Right kidney (tissue), 9 donors: ENCODE data around the gene ADCY4.
"Not testable (repeated sequence)": the region's sequence is repeated elsewhere in the genome, so short reads cannot be mapped to it uniquely, and the experiment has no call there.

Experiments
- DNase-seq: peaks from one replicate; pipeline ENCODE4 v3.0.0-alpha.2; 2016
- long read RNA-seq, 8 donors: transcript quantifications; one replicate each; lab custom pipeline, GENCODE V29; 2026

The ADCY4 gene
- long read RNA-seq, donor 1, partial matches to known transcripts = 0 of 2 reads
- long read RNA-seq, donor 1, other reads (novel, unspliced or antisense) = 0 of 2 reads
- long read RNA-seq, donor 2, partial matches to known transcripts = 0 of 2 reads
- long read RNA-seq, donor 2, other reads (novel, unspliced or antisense) = 0 of 2 reads
- long read RNA-seq, donor 3, partial matches to known transcripts = 0 of 1 reads
- long read RNA-seq, donor 3, other reads (novel, unspliced or antisense) = 0 of 1 reads
- long read RNA-seq, donor 4, partial matches to known transcripts = 0 of 2 reads
- long read RNA-seq, donor 4, other reads (novel, unspliced or antisense) = 0 of 2 reads
- long read RNA-seq, donor 5, partial matches to known transcripts = 0 of 3 reads
- long read RNA-seq, donor 5, other reads (novel, unspliced or antisense) = 0 of 3 reads
- long read RNA-seq, donor 6, partial matches to known transcripts = 0 of 3 reads
- long read RNA-seq, donor 6, other reads (novel, unspliced or antisense) = 0 of 3 reads
- long read RNA-seq, donor 7 = 0 reads
- long read RNA-seq, donor 8, partial matches to known transcripts = 0 of 4 reads
- long read RNA-seq, donor 8, other reads (novel, unspliced or antisense) = 0 of 4 reads

GRCh38 chr14:24334431-24335291 is at the start of gene ADCY4:
Gene ADCY4, minus strand, starts transcription at chr14:24335071. Its CDS starts 419 bp downstream, at chr14:24334652.
- DNase-seq = peak; percentile 80

GRCh38 chr14:24384169-24384568 is 49.3 kb upstream of the ADCY4 start:
- no peak for DNase-seq

- DNase-seq = no peak
Measured at GRCh38 chr14:24382064-24382371, 47.1 kb upstream of the ADCY4 start.

- no peak for DNase-seq
Measured at GRCh38 chr14:24381363-24382063, 46.6 kb upstream of the ADCY4 start.

- DNase-seq = no peak
Measured at GRCh38 chr14:24379907-24380730, 45.2 kb upstream of the ADCY4 start.

- DNase-seq = no peak
Measured at GRCh38 chr14:24378981-24379906, 44.4 kb upstream of the ADCY4 start.

- DNase-seq = no peak
Measured at GRCh38 chr14:24378327-24378726, 43.5 kb upstream of the ADCY4 start.

GRCh38 chr14:24377657-24378056 is 42.8 kb upstream of the ADCY4 start:
- no peak for DNase-seq

- no peak for DNase-seq
Measured at GRCh38 chr14:24377126-24377525, 42.3 kb upstream of the ADCY4 start.

- no peak for DNase-seq
Measured at GRCh38 chr14:24376448-24377070, 41.7 kb upstream of the ADCY4 start.

GRCh38 chr14:24372701-24373416 is 38.0 kb upstream of the ADCY4 start:
- no peak for DNase-seq

- DNase-seq = not testable (repeated sequence)
Measured at GRCh38 chr14:24371605-24372004, 36.7 kb upstream of the ADCY4 start.

GRCh38 chr14:24370748-24371147 is 35.9 kb upstream of the ADCY4 start:
- no peak for DNase-seq

GRCh38 chr14:24369907-24370687 is 35.2 kb upstream of the ADCY4 start:
- no peak for DNase-seq

- DNase-seq = no peak
Measured at GRCh38 chr14:24369463-24369862, 34.6 kb upstream of the ADCY4 start.

- DNase-seq = peak; percentile 82
Measured at GRCh38 chr14:24368562-24369252, 33.8 kb upstream of the ADCY4 start.

GRCh38 chr14:24368212-24368561 is 33.3 kb upstream of the ADCY4 start:
- DNase-seq = peak; percentile 71
